ENCODE measurements around the gene WNT5B. TPM values are rescaled to one million over a fixed set of nuclear protein-coding genes. Genes with fewer than 3 reads are reported as not detected.

Gene WNT5B
- total RNA-seq, 2 donors from 2014 or later: 0.71 to 6.1 TPM

DNA sequence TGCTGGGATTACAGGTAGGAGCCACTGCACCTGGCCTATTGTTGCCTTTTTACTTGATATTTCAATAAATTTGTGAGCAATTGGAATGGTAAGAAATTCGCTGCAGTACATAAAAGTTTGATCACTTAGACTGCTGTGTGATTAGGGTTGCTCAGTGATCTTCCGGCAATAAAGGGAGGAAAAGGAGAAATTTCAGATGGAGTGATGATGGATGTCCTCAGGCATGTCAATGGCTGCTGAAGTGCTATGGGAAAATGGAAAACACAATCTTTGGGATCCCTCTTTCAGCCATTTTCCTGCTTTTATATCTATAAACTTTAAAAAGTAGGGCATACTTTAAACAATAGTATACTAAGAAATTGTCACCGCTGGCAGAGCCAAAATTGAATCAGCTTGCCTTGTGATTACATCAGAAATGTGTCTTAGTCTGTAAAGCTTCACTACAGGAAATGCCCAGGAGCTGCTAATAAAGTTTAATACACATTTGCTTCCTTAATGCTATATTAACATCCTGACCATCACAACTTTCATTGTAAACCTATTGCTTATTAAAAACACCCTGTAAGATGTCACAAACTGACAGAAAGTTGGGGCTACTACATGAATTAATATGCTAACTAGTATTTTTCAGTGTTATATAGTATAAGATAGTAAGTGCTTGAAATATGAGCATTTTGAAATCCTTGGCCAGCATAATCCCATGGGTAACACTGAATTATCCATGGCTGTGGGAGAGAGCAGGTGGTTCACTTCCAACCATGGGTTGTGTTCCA, 20.9 kb upstream of the WNT5B start:
- TF ChIP-seq, protein P1, sequence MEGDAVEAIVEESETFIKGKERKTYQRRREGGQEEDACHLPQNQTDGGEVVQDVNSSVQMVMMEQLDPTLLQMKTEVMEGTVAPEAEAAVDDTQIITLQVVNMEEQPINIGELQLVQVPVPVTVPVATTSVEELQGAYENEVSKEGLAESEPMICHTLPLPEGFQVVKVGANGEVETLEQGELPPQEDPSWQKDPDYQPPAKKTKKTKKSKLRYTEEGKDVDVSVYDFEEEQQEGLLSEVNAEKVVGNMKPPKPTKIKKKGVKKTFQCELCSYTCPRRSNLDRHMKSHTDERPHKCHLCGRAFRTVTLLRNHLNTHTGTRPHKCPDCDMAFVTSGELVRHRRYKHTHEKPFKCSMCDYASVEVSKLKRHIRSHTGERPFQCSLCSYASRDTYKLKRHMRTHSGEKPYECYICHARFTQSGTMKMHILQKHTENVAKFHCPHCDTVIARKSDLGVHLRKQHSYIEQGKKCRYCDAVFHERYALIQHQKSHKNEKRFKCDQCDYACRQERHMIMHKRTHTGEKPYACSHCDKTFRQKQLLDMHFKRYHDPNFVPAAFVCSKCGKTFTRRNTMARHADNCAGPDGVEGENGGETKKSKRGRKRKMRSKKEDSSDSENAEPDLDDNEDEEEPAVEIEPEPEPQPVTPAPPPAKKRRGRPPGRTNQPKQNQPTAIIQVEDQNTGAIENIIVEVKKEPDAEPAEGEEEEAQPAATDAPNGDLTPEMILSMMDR (conservative IDR thresholded peaks at IDR 0.05): no peak
- H3K27ac Mint-ChIP-seq: no peak overlapping the region
- 91 to 100% methylated on average over 2 to 3 of the region's 3 CpGs for WGBS, 2 experiments (ENCODE audit: insufficient coverage in 1 of 2, insufficient read length in 1 of 2)
- H3K4me1 ChIP-seq (ENCODE audit: control insufficient read depth, insufficient read depth, low read length): no peaks in the 10 kb centered on the region
- peaks cover 42% of the 10 kb centered on the region for H3K27me3 Mint-ChIP-seq (ENCODE audit: insufficient read depth)
- DNase-seq: no peak
- H3K36me3 ChIP-seq (ENCODE audit: control insufficient read depth, insufficient read depth, low read length): no peaks in the 10 kb centered on the region
- peaks cover 14% of the 10 kb centered on the region for H3K27me3 ChIP-seq (ENCODE audit: control insufficient read depth, insufficient read depth, low read length, poor library complexity, severe bottlenecking)
- no peak overlapping the region for H3K9ac ChIP-seq (ENCODE audit: extremely low read depth, low read length, poor library complexity, severe bottlenecking)
- no peaks in the 10 kb centered on the region for H3K36me3 Mint-ChIP-seq (ENCODE audit: low read depth)
- no peaks in the 10 kb centered on the region for H3K9me3 ChIP-seq (ENCODE audit: control insufficient read depth, low read length)
- H3K4me1 Mint-ChIP-seq: peaks cover 20% of the 10 kb centered on the region
- no peak overlapping the region for H3K4me3 ChIP-seq (ENCODE audit: low read length)
- no peak overlapping the region for H3K4me3 Mint-ChIP-seq
- no peaks in the 10 kb centered on the region for H3K9me3 Mint-ChIP-seq
- no peak overlapping the region for H3K27ac ChIP-seq (ENCODE audit: low read depth, low read length)

DNA sequence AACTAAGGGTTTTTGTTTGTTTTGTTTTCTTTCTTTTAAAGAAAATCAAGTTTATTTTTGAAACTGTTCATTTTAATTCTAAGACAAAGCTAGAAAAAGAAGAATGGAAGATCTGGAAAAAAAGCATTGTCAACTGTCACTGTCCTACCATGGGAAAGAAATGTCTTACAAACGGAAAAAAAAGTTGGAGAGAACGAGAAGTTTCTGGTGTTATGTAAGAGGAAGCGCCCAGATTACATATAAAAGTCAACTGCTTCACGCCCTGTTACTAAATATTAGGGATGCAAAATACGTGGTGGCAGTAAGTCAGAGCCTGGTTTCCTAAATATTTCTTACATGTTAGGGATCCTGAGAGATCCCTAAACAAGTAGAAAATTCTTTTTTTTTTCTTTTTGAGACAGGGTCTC, 20.3 kb upstream of the WNT5B start:
- Histone ChIP-seq H3K27me3 (ENCODE audit: control insufficient read depth, insufficient read depth, low read length, poor library complexity, severe bottlenecking) (peaks cover 14% of the 10 kb centered on the region), H3K4me3 (ENCODE audit: low read length) (no peak overlapping the region), H3K9me3 (ENCODE audit: control insufficient read depth, low read length) (no peaks in the 10 kb centered on the region), H3K9ac (ENCODE audit: extremely low read depth, low read length, poor library complexity, severe bottlenecking) (no peak overlapping the region), H3K36me3 (ENCODE audit: control insufficient read depth, insufficient read depth, low read length) (no peaks in the 10 kb centered on the region), H3K27ac (ENCODE audit: low read depth, low read length) (no peak overlapping the region), H3K4me1 (ENCODE audit: control insufficient read depth, insufficient read depth, low read length) (no peaks in the 10 kb centered on the region)
- Mint-ChIP-seq H3K4me1 (peaks cover 20% of the 10 kb centered on the region), H3K36me3 (ENCODE audit: low read depth) (no peaks in the 10 kb centered on the region), H3K4me3 (no peak overlapping the region), H3K9me3 (no peaks in the 10 kb centered on the region), H3K27ac (no peak overlapping the region), H3K27me3 (ENCODE audit: insufficient read depth) (peaks cover 36% of the 10 kb centered on the region)
- DNase-seq: no peak
- TF ChIP-seq, protein P1 (conservative IDR thresholded peaks at IDR 0.05): no peak
- 80 to 87% methylated on average over 5 of the region's 5 CpGs for WGBS, 2 experiments (ENCODE audit: insufficient coverage in 1 of 2, insufficient read length in 1 of 2)

DNA sequence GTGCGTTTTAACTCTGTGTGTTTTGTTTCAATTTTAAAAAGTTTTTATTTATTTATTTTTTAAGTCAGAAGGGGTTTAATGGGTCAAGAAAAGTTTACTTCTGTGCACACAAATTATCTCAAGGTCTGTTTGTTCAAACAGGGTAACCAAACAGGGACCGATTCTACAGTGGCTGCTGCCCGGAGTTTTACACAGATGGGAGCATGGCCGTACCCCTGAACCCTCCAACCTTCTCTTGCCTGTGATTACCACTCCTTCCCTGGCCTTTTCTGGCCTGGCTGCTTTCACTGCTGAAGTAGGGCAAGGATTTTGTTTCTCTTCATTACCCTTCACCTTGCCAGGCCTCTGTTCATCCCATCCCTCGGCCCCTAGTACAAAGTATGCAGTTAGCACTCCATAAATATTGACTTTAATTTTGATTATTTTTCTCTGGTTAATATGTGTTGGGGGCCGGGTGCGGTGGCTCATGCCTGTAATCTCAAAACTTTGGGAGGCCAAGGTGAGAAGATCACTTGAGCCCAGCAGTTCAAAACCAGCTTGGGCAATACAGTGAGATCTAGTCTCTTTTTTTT, 18.9 kb upstream of the WNT5B start:
- Histone ChIP-seq H3K9ac (ENCODE audit: extremely low read depth, low read length, poor library complexity, severe bottlenecking) (no peak overlapping the region), H3K36me3 (ENCODE audit: control insufficient read depth, insufficient read depth, low read length) (no peaks in the 10 kb centered on the region), H3K4me3 (ENCODE audit: low read length) (no peak overlapping the region), H3K27me3 (ENCODE audit: control insufficient read depth, insufficient read depth, low read length, poor library complexity, severe bottlenecking) (peaks cover 14% of the 10 kb centered on the region), H3K9me3 (ENCODE audit: control insufficient read depth, low read length) (no peaks in the 10 kb centered on the region), H3K27ac (ENCODE audit: low read depth, low read length) (no peak overlapping the region), H3K4me1 (ENCODE audit: control insufficient read depth, insufficient read depth, low read length) (no peaks in the 10 kb centered on the region)
- WGBS, 2 experiments (ENCODE audit: insufficient coverage in 1 of 2, insufficient read length in 1 of 2): 92 to 100% methylated on average over 3 to 7 of the region's 7 CpGs
- H3K27me3 Mint-ChIP-seq (ENCODE audit: insufficient read depth): peaks cover 26% of the 10 kb centered on the region
- H3K4me1 Mint-ChIP-seq: peaks cover 20% of the 10 kb centered on the region
- TF ChIP-seq, protein P1 (conservative IDR thresholded peaks at IDR 0.05): no peak
- DNase-seq: no peak
- H3K9me3 Mint-ChIP-seq: no peaks in the 10 kb centered on the region
- no peak overlapping the region for H3K4me3 Mint-ChIP-seq
- H3K36me3 Mint-ChIP-seq (ENCODE audit: low read depth): no peaks in the 10 kb centered on the region
- H3K27ac Mint-ChIP-seq: no peak overlapping the region
